ENCODE measurements around the gene KLLN. TPM values are rescaled to one million over a fixed set of nuclear protein-coding genes. Genes with fewer than 3 reads are reported as not detected.

KLLN gene
- total and polyA plus RNA-seq, 2 donors (not counting 1 experiment from before 2014, with no cell fraction given): 0.45 to 2.2 TPM

DNA sequence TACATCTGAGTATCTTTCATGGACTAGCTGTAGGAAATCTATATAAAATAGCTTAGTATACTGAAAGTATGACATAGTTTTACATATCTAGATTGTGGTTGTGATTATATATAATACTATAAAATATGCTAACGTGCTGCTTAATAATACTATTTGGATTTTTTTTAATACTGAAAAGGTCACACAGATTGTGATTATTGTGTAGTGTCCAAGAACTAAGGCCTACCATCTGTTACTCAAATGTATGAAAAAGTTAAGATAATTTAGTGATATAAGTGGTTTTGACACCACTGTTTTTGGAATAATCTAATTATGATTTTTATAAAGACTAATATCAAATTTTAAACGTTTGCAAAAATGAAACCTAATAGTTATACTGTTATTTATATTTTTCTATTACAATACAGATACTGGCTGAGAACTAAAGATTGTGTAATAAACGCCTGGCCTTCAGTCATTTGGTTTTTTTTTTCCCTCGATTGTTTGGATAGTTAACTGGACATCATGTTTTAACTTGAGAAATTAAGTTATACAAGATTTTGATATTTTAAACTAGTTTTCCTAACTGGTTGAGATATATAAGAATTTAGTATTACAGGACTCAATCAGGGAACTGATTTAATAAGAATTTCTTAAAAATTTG lies 12.7 kb upstream of the KLLN start:
- Histone ChIP-seq H3K27ac (ENCODE audit: low read length in 2 of 2) (no peak overlapping the region), H3K4me2 (replicated peaks; ENCODE audit: low read depth, low read length, poor library complexity, severe bottlenecking) (peak overlapping the region; percentile 21), H3K9ac (ENCODE audit: low read length) (no peak overlapping the region), H2AFZ (ENCODE audit: insufficient read depth, low read depth, low read length, poor library complexity, severe bottlenecking) (no peak overlapping the region), H4K20me1 (ENCODE audit: control insufficient read depth, insufficient read depth, low read length, poor library complexity, severe bottlenecking) (peaks cover 33% of the 10 kb centered on the region), H3K79me2 (ENCODE audit: control insufficient read depth, insufficient read depth, low read length) (peaks cover 99% of the 10 kb centered on the region), H3K36me3 (replicated peaks in 1 of 2; ENCODE audit: control extremely low read depth in 1 of 2, control insufficient read depth in 1 of 2, extremely low read depth in 1 of 2, insufficient read depth in 2 of 2, low read length in 1 of 2) (peaks cover 0 to 9% of the 10 kb centered on the region in 2 experiments), H3K27me3 (replicated peaks in 1 of 4; ENCODE audit: control extremely low read depth in 1 of 4, control insufficient read depth in 3 of 4, insufficient read depth in 4 of 4, low read length in 3 of 4) (no peaks in the 10 kb centered on the region), H3K4me1 (ENCODE audit: control insufficient read depth in 2 of 2, insufficient read depth in 2 of 2, low read length in 2 of 2) (peaks cover 17 to 26% of the 10 kb centered on the region in 2 donors), H3K4me3 (ENCODE audit: control extremely low read depth in 1 of 5, extremely low read depth in 1 of 5, insufficient read depth in 1 of 5, low read depth in 2 of 5, low read length in 4 of 5) (no peak overlapping the region), H3K9me3 (ENCODE audit: control extremely low read depth in 1 of 3, control insufficient read depth in 2 of 3, insufficient read depth in 1 of 3, low read length in 2 of 3) (no peaks in the 10 kb centered on the region)
- no peaks in the 10 kb centered on the region for H3K9me3 Mint-ChIP-seq (ENCODE audit: insufficient read depth)
- H3K4me1 Mint-ChIP-seq: peaks cover 48% of the 10 kb centered on the region
- DNase-seq (no peak), ATAC-seq (ENCODE audit: low read depth) (no peak)
- intact Hi-C loops (cut with micrococcal nuclease): loop anchor here (1.0 kb wide), 1 partner anchor 8 kb away; no protein-coding TSS in a partner anchor
- TF ChIP-seq, protein P1, sequence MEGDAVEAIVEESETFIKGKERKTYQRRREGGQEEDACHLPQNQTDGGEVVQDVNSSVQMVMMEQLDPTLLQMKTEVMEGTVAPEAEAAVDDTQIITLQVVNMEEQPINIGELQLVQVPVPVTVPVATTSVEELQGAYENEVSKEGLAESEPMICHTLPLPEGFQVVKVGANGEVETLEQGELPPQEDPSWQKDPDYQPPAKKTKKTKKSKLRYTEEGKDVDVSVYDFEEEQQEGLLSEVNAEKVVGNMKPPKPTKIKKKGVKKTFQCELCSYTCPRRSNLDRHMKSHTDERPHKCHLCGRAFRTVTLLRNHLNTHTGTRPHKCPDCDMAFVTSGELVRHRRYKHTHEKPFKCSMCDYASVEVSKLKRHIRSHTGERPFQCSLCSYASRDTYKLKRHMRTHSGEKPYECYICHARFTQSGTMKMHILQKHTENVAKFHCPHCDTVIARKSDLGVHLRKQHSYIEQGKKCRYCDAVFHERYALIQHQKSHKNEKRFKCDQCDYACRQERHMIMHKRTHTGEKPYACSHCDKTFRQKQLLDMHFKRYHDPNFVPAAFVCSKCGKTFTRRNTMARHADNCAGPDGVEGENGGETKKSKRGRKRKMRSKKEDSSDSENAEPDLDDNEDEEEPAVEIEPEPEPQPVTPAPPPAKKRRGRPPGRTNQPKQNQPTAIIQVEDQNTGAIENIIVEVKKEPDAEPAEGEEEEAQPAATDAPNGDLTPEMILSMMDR (IDR thresholded peaks at IDR 0.05): no peak
- no peak for TF ChIP-seq EZH2 (IDR thresholded peaks at IDR 0.05; ENCODE audit: borderline replicate concordance, insufficient read depth, low read depth, low read length, poor library complexity, severe bottlenecking)
- H3K27ac Mint-ChIP-seq: no peak overlapping the region
- no CpG with 5 or more reads among the region's 4 CpGs for WGBS (ENCODE audit: insufficient coverage)
- H3K27me3 Mint-ChIP-seq: no peaks in the 10 kb centered on the region
- ChIA-PET POLR2A (no interaction called here), CTCF (interaction anchor here (0.6 to 0.8 kb wide), 2 partner anchors 30 to 34 kb away, joined by 3 read pairs; no protein-coding TSS in a partner anchor)
- H3K4me3 Mint-ChIP-seq: no peak overlapping the region

DNA sequence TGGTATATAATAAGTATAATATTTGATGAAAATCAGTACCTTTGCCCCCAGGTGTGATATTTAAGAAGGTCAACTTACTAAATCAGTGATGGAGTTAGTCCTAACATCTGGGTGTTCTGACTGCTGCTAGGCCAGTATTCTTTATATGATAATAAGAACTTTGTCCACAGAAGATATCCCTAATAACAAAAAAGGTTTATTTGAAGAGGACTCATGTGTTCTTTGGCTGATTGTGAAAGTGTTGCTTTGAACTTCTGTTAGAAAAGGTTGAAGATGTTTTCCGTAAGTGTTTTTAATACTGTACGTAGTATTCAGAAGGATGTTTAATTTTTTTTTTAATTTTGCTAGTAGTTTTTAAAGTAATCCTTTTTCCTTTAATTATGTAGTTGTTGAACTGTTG lies 10.3 kb upstream of the KLLN start:
- peaks cover 24 to 46% of the 10 kb centered on the region in 2 donors for H3K4me1 ChIP-seq (ENCODE audit: control insufficient read depth in 2 of 2, insufficient read depth in 2 of 2, low read length in 2 of 2)

More for the DNA sequence above, 10.3 kb upstream of the KLLN start:
- H3K9ac ChIP-seq (ENCODE audit: low read length): no peak overlapping the region
- no peak overlapping the region for H3K27ac Mint-ChIP-seq
- ATAC-seq (ENCODE audit: low read depth) (no peak), DNase-seq (no peak)
- H3K27ac ChIP-seq (ENCODE audit: low read length in 2 of 2): peak overlapping the region in 1 of 2 donors; percentile 2
- no peaks in the 10 kb centered on the region for H3K9me3 Mint-ChIP-seq (ENCODE audit: insufficient read depth)
- no peaks in the 10 kb centered on the region for H3K9me3 ChIP-seq (ENCODE audit: control extremely low read depth in 1 of 3, control insufficient read depth in 2 of 3, insufficient read depth in 1 of 3, low read length in 2 of 3)
- H4K20me1 ChIP-seq (ENCODE audit: control insufficient read depth, insufficient read depth, low read length, poor library complexity, severe bottlenecking): peaks cover 17% of the 10 kb centered on the region
- no peaks in the 10 kb centered on the region for H3K27me3 ChIP-seq (replicated peaks in 1 of 4; ENCODE audit: control extremely low read depth in 1 of 4, control insufficient read depth in 3 of 4, insufficient read depth in 4 of 4, low read length in 3 of 4)
- no peak for TF ChIP-seq EZH2 (IDR thresholded peaks at IDR 0.05; ENCODE audit: borderline replicate concordance, insufficient read depth, low read depth, low read length, poor library complexity, severe bottlenecking)
- TF ChIP-seq, protein P1 (IDR thresholded peaks at IDR 0.05): no peak
- H3K4me3 Mint-ChIP-seq: no peak overlapping the region
- H3K4me1 Mint-ChIP-seq: peaks cover 58% of the 10 kb centered on the region
- peaks cover 98% of the 10 kb centered on the region for H3K79me2 ChIP-seq (ENCODE audit: control insufficient read depth, insufficient read depth, low read length)
- peaks cover 0 to 2% of the 10 kb centered on the region in 2 experiments for H3K36me3 ChIP-seq (replicated peaks in 1 of 2; ENCODE audit: control extremely low read depth in 1 of 2, control insufficient read depth in 1 of 2, extremely low read depth in 1 of 2, insufficient read depth in 2 of 2, low read length in 1 of 2)
- POLR2A ChIA-PET: no interaction called here
- CTCF ChIA-PET: interaction anchor here (1.4 to 3.5 kb wide), 2 partner anchors 12 to 516 kb away, joined by 4 to 16 read pairs; partner anchors contain the start of genes KLLN and PTEN
- H3K4me2 ChIP-seq (replicated peaks; ENCODE audit: low read depth, low read length, poor library complexity, severe bottlenecking): peak overlapping the region; percentile 13
- 83% methylated on average over 2 of the region's 2 CpGs for WGBS (ENCODE audit: insufficient coverage)
- no peak overlapping the region for H3K4me3 ChIP-seq (ENCODE audit: control extremely low read depth in 1 of 5, extremely low read depth in 1 of 5, insufficient read depth in 1 of 5, low read depth in 2 of 5, low read length in 4 of 5)
- intact Hi-C loops (cut with micrococcal nuclease): no loop called here
- H3K27me3 Mint-ChIP-seq: no peaks in the 10 kb centered on the region
- no peak overlapping the region for H2AFZ ChIP-seq (ENCODE audit: insufficient read depth, low read depth, low read length, poor library complexity, severe bottlenecking)

All from B cell (primary cell).